Measurements from ENCODE around the gene NSG1.

- no peak for TF ChIP-seq POLR2AphosphoS5 (IDR thresholded peaks at IDR 0.05)
- no peak for TF ChIP-seq CTCF (IDR thresholded peaks at IDR 0.05)
- no peak for TF ChIP-seq POLR2A (IDR thresholded peaks at IDR 0.05)
Observed at GRCh38 chr4:4416981-4417380, 30.1 kb downstream of the NSG1 start.
